H1 (cell line): ENCODE data around the gene ADK. TPM values are rescaled to one million over a fixed set of nuclear protein-coding genes. Genes with fewer than 3 reads are reported as not detected.

Source experiments
- CTCF ChIA-PET: fragments of 300-600 bp; sonication (Branson Sonifier 250); formaldehyde crosslinking; loops from one replicate; lab custom pipeline; 2021; ENCODE audit not compliant: partially characterized antibody; lab: Charles Lee
- POLR2A ChIA-PET: fragments of 300-600 bp; sonication (Branson Sonifier 250); formaldehyde crosslinking; loops from one replicate; lab custom pipeline; 2021; ENCODE audit warnings: inconsistent platforms; ENCODE audit not compliant: partially characterized antibody; lab: Charles Lee
- DNase-seq, 2 experiments: peaks; one replicate each; pipeline versions ENCODE4 v3.0.0 to v3.0.0-alpha.2; 2010 to 2022; ENCODE audit warnings: low spot score in 2 of 2, low read depth in 1 of 2, mixed read lengths in 1 of 2
- FAIRE-seq: peaks from 2 replicates; lab custom pipeline; 2011; peaks lifted over from hg19 to GRCh38; lab: Jason Lieb, UNC
- H2AFZ ChIP-seq: 2 replicates; pipeline ENCODE4 v1.8.1; 2012; ENCODE audit warnings: low read length, inconsistent platforms
- H2AK5ac ChIP-seq: 2 replicates; pipeline ENCODE4 v1.6.1; 2013; ENCODE audit warnings: low read depth, low read length
- H2BK120ac ChIP-seq: replicated peaks from 2 replicates; pipeline ENCODE3; 2013; ENCODE audit warnings: low read depth, low read length, inconsistent platforms
- H2BK12ac ChIP-seq: 2 replicates; pipeline ENCODE4 v1.6.1; 2013; ENCODE audit warnings: low read depth, low read length
- H2BK15ac ChIP-seq: 2 replicates; pipeline ENCODE4 v1.6.1; 2013; ENCODE audit warnings: low read length
- H2BK20ac ChIP-seq: 2 replicates; pipeline ENCODE4 v1.6.1; 2013; ENCODE audit warnings: low read length
- H2BK5ac ChIP-seq: 2 replicates; pipeline ENCODE4 v1.6.1; 2013; ENCODE audit warnings: low read depth, low read length
- H3K14ac ChIP-seq: 2 replicates; pipeline ENCODE4 v1.6.1; 2013; ENCODE audit warnings: inconsistent platforms; ENCODE audit not compliant: insufficient read length
- H3K18ac ChIP-seq: 2 replicates; pipeline ENCODE4 v1.6.1; 2013; ENCODE audit warnings: low read length; ENCODE audit errors: extremely low read depth
- H3K23ac ChIP-seq: 2 replicates; pipeline ENCODE4 v1.6.1; 2013; ENCODE audit warnings: inconsistent platforms; ENCODE audit not compliant: insufficient read length
- H3K23me2 ChIP-seq: 2 replicates; pipeline ENCODE4 v1.6.1; 2013; ENCODE audit warnings: low read depth, low read length
- H3K27ac ChIP-seq: 2 replicates; pipeline ENCODE4 v1.6.1; 2011; ENCODE audit warnings: low read depth, low read length, inconsistent platforms
- H3K27me3 ChIP-seq, 4 experiments: replicated peaks in 1 of 4; 1 replicate in 1 of 4; 2 replicates in 3 of 4; pipeline versions ENCODE4 v1.6.1 to v1.8.1; 2011 to 2013; ENCODE audit warnings: low read length in 3 of 4, mild to moderate bottlenecking in 3 of 4, inconsistent platforms in 2 of 4, mixed read lengths in 2 of 4, moderate library complexity in 1 of 4; ENCODE audit not compliant: control insufficient read depth in 3 of 4, insufficient read depth in 3 of 4; ENCODE audit errors: extremely low read depth in 1 of 4
- H3K36me3 ChIP-seq, 4 experiments: 2 replicates each; pipeline versions ENCODE4 v1.6.1 to v1.8.1; 2011 to 2013; ENCODE audit warnings: mild to moderate bottlenecking in 4 of 4, low read length in 3 of 4, moderate library complexity in 2 of 4, control low read depth in 1 of 4, inconsistent platforms in 1 of 4; ENCODE audit not compliant: insufficient read depth in 4 of 4, control insufficient read depth in 2 of 4
- H3K4ac ChIP-seq: replicated peaks from 2 replicates; pipeline ENCODE3; 2013; ENCODE audit warnings: low read length, low read depth, mixed read lengths, inconsistent platforms; ENCODE audit not compliant: insufficient read length
- H3K4me1 ChIP-seq, 4 experiments: replicated peaks in 1 of 4; 1 replicate in 1 of 4; 2 replicates in 3 of 4; pipeline versions ENCODE4 v1.6.1 to v1.8.1; 2011 to 2013; ENCODE audit warnings: low read length in 3 of 4, inconsistent platforms in 2 of 4, mixed read lengths in 1 of 4; ENCODE audit not compliant: insufficient read depth in 4 of 4, control insufficient read depth in 3 of 4
- H3K4me2 ChIP-seq, 2 experiments: 2 replicates each; pipeline versions ENCODE4 v1.6.1 to v1.8.1; 2011 to 2013; ENCODE audit warnings: low read depth in 2 of 2, low read length in 2 of 2, control low read depth in 1 of 2, inconsistent platforms in 1 of 2, mild to moderate bottlenecking in 1 of 2; ENCODE audit not compliant: insufficient read depth in 1 of 2
- H3K4me3 ChIP-seq, 4 experiments: fragments of 200-600, 300-600 bp in 1 of 4; sonication (generic), shearing (Covaris generic), sonication (Bioruptor Twin) in 1 of 4; 2 replicates each; pipeline versions ENCODE4 v1.5.1 to v1.8.1; 2011 to 2016; ENCODE audit warnings: low read length in 4 of 4, low read depth in 3 of 4, control low read depth in 2 of 4, inconsistent platforms in 2 of 4, mild to moderate bottlenecking in 2 of 4, mixed read lengths in 1 of 4, moderate library complexity in 1 of 4; ENCODE audit not compliant: insufficient read depth in 2 of 4; ENCODE audit errors: extremely low read depth in 1 of 4
- H3K56ac ChIP-seq: replicated peaks from 2 replicates; pipeline ENCODE3; 2013; ENCODE audit warnings: low read depth, mild to moderate bottlenecking, mixed read lengths, low read length, inconsistent platforms; ENCODE audit not compliant: insufficient read length
- H3K79me1 ChIP-seq: 2 replicates; pipeline ENCODE4 v1.6.1; 2013; ENCODE audit warnings: low read depth, low read length, control low read depth
- H3K79me2 ChIP-seq, 2 experiments: 2 replicates each; pipeline versions ENCODE4 v1.6.1 to v1.8.1; 2012 to 2013; ENCODE audit warnings: low read length in 2 of 2, mild to moderate bottlenecking in 2 of 2, inconsistent platforms in 1 of 2; ENCODE audit not compliant: insufficient read depth in 2 of 2, control insufficient read depth in 1 of 2
- H3K9ac ChIP-seq, 4 experiments: replicated peaks in 1 of 4; 1 replicate in 1 of 4; 2 replicates in 3 of 4; pipeline versions ENCODE4 v1.6.1 to v1.8.1; 2011 to 2013; ENCODE audit warnings: low read depth in 3 of 4, low read length in 3 of 4, control low read depth in 2 of 4, mild to moderate bottlenecking in 2 of 4, moderate library complexity in 2 of 4, inconsistent platforms in 1 of 4; ENCODE audit errors: extremely low read depth in 1 of 4
- H3K9me3 ChIP-seq, 2 experiments: 2 replicates each; pipeline versions ENCODE4 v1.6.1 to v1.8.1; 2012 to 2013; ENCODE audit warnings: mild to moderate bottlenecking in 2 of 2, moderate library complexity in 2 of 2, control low read depth in 1 of 2, inconsistent platforms in 1 of 2, low read depth in 1 of 2, low read length in 1 of 2, mixed read lengths in 1 of 2; ENCODE audit not compliant: insufficient read depth in 2 of 2
- H4K20me1 ChIP-seq, 2 experiments: replicated peaks in 1 of 2; 2 replicates each; pipeline versions ENCODE3 to v1.8.1; 2011 to 2013; ENCODE audit warnings: inconsistent platforms in 2 of 2, low read length in 2 of 2, mild to moderate bottlenecking in 1 of 2; ENCODE audit not compliant: insufficient read depth in 2 of 2, control insufficient read depth in 1 of 2
- H4K5ac ChIP-seq: 2 replicates; pipeline ENCODE4 v1.6.1; 2013; ENCODE audit warnings: low read length, low read depth, mixed read lengths, inconsistent platforms; ENCODE audit not compliant: insufficient read length
- H4K8ac ChIP-seq: 2 replicates; pipeline ENCODE4 v1.8.0; 2013; ENCODE audit warnings: mild to moderate bottlenecking, moderate library complexity, low read length, inconsistent platforms; ENCODE audit not compliant: insufficient read depth; ENCODE audit errors: extremely low read depth
- H4K91ac ChIP-seq: replicated peaks from 2 replicates; pipeline ENCODE3; 2013; ENCODE audit warnings: low read length, mixed read lengths, inconsistent platforms; ENCODE audit not compliant: insufficient read length
- ATF2 ChIP-seq: IDR thresholded peaks from 2 replicates; pipeline ENCODE4 v1.6.1; 2012; ENCODE audit warnings: low read length, inconsistent platforms
- EZH2 ChIP-seq: fragments of 200-600 bp; sonication (generic); IDR thresholded peaks from 2 replicates; pipeline ENCODE4 v1.7.1; 2012; ENCODE audit warnings: low read depth, mild to moderate bottlenecking, moderate library complexity, low read length, inconsistent platforms; ENCODE audit not compliant: severe bottlenecking
- MAFK ChIP-seq: IDR thresholded peaks from 2 replicates; pipeline ENCODE4 v1.6.1; 2012; ENCODE audit warnings: low read depth, mild to moderate bottlenecking, improper control_type of control experiment, low read length
- RNF2 ChIP-seq: fragments of 200-900, 300-1000 bp; sonication (generic); IDR thresholded peaks from 2 replicates; pipeline ENCODE4 v1.7.1; 2016; ENCODE audit warnings: borderline replicate concordance, low read depth, mild to moderate bottlenecking, antibody characterized with exemption, low read length; ENCODE audit not compliant: poor library complexity, severe bottlenecking; ENCODE audit errors: missing control alignments
- ZNF274 ChIP-seq: IDR thresholded peaks from 2 replicates; pipeline ENCODE4 v1.7.0; 2012; ENCODE audit warnings: low read length, borderline replicate concordance; ENCODE audit errors: extremely low read depth
- polyA plus RNA-seq, 7 experiments: library from polyadenylated mRNA; depleted of rRNA in 3 of 7; stranded (reverse) in 5 of 7; unstranded in 2 of 7; fragments of >200 nt in 5 of 7; fragments of 200-250 nt in 2 of 7; gene quantifications; 1 replicate in 5 of 7; 2 replicates in 1 of 7; 4 replicates in 1 of 7; pipeline versions ENCODE4 v1.2.1 to v1.2.3, GENCODE V29; 2011 to 2013; ENCODE audit warnings: missing spikeins in 2 of 7, mixed read lengths in 2 of 7
- total RNA-seq: library from RNA; stranded (reverse); fragmentation: NEBNext Ultra II Directional; extraction: Animal tissue kit (Norgen Biotek cat#: 25700); gene quantifications from 2 replicates; pipeline ENCODE4 v1.2.1, GENCODE V29; 2021

ADK gene
- total and polyA plus RNA-seq, 2 of the 8 experiments (the other 6 are each of a cell fraction or from before 2014, with no cell fraction given), result 12.3 to 42.4 TPM

GRCh38 chr10:74186678-74187077 lies 35.7 kb downstream of the ADK start:
- Histone ChIP-seq H3K27me3 (no peaks in the 10 kb centered on the region), H3K9ac (no peak overlapping the region), H4K8ac (no peak overlapping the region), H4K91ac (no peak overlapping the region), H3K23me2 (no peaks in the 10 kb centered on the region; the same call in none of the 2 replicates), H3K79me2 (peaks cover 3 to 85% of the 10 kb centered on the region in 2 experiments), H3K18ac (no peak overlapping the region), H3K56ac (no peak overlapping the region), H3K36me3 (no peaks in the 10 kb centered on the region), H2BK15ac (no peak overlapping the region), H2BK120ac (no peak overlapping the region), H3K27ac (no peak overlapping the region), H3K4me3 (no peak overlapping the region), H4K5ac (no peak overlapping the region), H2AK5ac (no peak overlapping the region), H2BK5ac (no peak overlapping the region), H2BK12ac (no peak overlapping the region), H3K4me2 (no peak overlapping the region), H3K79me1 (no peaks in the 10 kb centered on the region; the same call in none of the 2 replicates), H4K20me1 (peaks cover 0 to 2% of the 10 kb centered on the region in 2 experiments), H2BK20ac (no peak overlapping the region), H3K4me1 (peaks cover 0 to 5% (median 2%) of the 10 kb centered on the region in 4 experiments; a peak in 2 of 7 replicates), H3K4ac (no peak overlapping the region), H3K23ac (no peak overlapping the region), H2AFZ (no peak overlapping the region), H3K14ac (no peak overlapping the region), H3K9me3 (no peaks in the 10 kb centered on the region)
- TF ChIP-seq RNF2 (no peak), EZH2 (no peak), ZNF274 (no peak), MAFK (no peak), ATF2 (no peak)
- ChIA-PET CTCF (no interaction called here), POLR2A (no interaction called here)
- DNase-seq (no peak), FAIRE-seq (no peak)
